GM12874 (cell line): ENCODE results near the gene ARL13B.

ENCODE experiments used
- CTCF ChIP-seq: IDR thresholded peaks from 2 replicates; pipeline ENCODE4 v1.5.1; 2011; ENCODE audit warnings: low read depth, mild to moderate bottlenecking, control low read depth, low read length, moderate library complexity; ENCODE audit not compliant: insufficient read depth

Gene ARL13B

GRCh38 chr3:94004301-94004910 lies 24.5 kb downstream of the ARL13B start:
- TF ChIP-seq CTCF = peak; percentile 59

- no peak for TF ChIP-seq CTCF
Measured at GRCh38 chr3:94008253-94008652, 28.3 kb downstream of the ARL13B start.

- no peak for TF ChIP-seq CTCF
Measured at GRCh38 chr3:94009608-94010007, 29.7 kb downstream of the ARL13B start.

GRCh38 chr3:94011233-94011711 lies 31.3 kb downstream of the ARL13B start:
- no peak for TF ChIP-seq CTCF

GRCh38 chr3:94012185-94012584 lies 32.2 kb downstream of the ARL13B start:
- TF ChIP-seq CTCF = no peak

- no peak for TF ChIP-seq CTCF
Measured at GRCh38 chr3:94015025-94015424, 35.1 kb downstream of the ARL13B start.

- TF ChIP-seq CTCF = no peak
Measured at GRCh38 chr3:94019659-94020058, 39.7 kb downstream of the ARL13B start.
